Ovary (tissue), 9 donors: Measurements from ENCODE around the gene C16orf54. TPM values are rescaled to one million over a fixed set of nuclear protein-coding genes. Genes with fewer than 3 reads are reported as not detected.
"Not testable (repeated sequence)": the region's sequence is repeated elsewhere in the genome, so short reads cannot be mapped to it uniquely, and the experiment has no call there.

Experiments
- DNase-seq, 5 donors: peaks; one replicate each; pipeline ENCODE4 v3.0.0-alpha.2; 2019 to 2020
- H3K27ac ChIP-seq, 2 donors: fragments of 200-600 bp; one replicate each; pipeline versions ENCODE4 v1.5.1 to v1.8.0; 2019 to 2022
- H3K27me3 ChIP-seq: fragments of 200-600 bp; one replicate; pipeline ENCODE4 v1.8.0; 2022
- H3K36me3 ChIP-seq: fragments of 200-600 bp; sonication (generic); one replicate; pipeline ENCODE4 v1.5.1; 2019
- H3K4me1 ChIP-seq: one replicate; pipeline ENCODE4 v1.8.1; 2013; ENCODE audit warnings: mild to moderate bottlenecking, moderate library complexity; ENCODE audit not compliant: insufficient read depth
- H3K4me3 ChIP-seq: fragments of 200-600 bp; sonication (generic); one replicate; pipeline ENCODE4 v1.5.1; 2017
- H3K9me3 ChIP-seq, 2 donors: fragments of 200-600 bp in 1 of 2; sonication (generic) in 1 of 2; one replicate each; pipeline versions ENCODE4 v1.5.1 to v1.8.1; 2013 to 2019; ENCODE audit warnings: mild to moderate bottlenecking in 1 of 2, moderate library complexity in 1 of 2
- CTCF ChIP-seq, 3 donors: fragments of 450-650 bp in 2 of 3; fragments of 200-600 bp in 1 of 3; IDR thresholded peaks; one replicate each; pipeline versions ENCODE4 v1.5.1 to v1.8.0; 2016 to 2022; ENCODE audit warnings: antibody characterized with exemption in 3 of 3, mild to moderate bottlenecking in 1 of 3
- EP300 ChIP-seq: sonication (generic); formaldehyde crosslinking; IDR thresholded peaks from one replicate; pipeline ENCODE4 v1.6.1; 2017; ENCODE audit warnings: antibody characterized with exemption
- POLR2A ChIP-seq: fragments of 450-650 bp; IDR thresholded peaks from one replicate; pipeline ENCODE4 v1.6.1; 2017; ENCODE audit warnings: antibody characterized with exemption, mild to moderate bottlenecking, moderate library complexity
- WGBS, 3 donors: extraction: QIAGEN DNeasy Blood & Tissue Kit in 1 of 3; methylation state at CpG; one replicate each; pipeline versions ENCODE4 v1.1.5 to v1.1.7; 2013 to 2017; 5-methylcytosine and 5-hydroxymethylcytosine counted together
- intact Hi-C, 4 donors: fragments of 100-400 bp; cut with DNase I; formaldehyde crosslinking; loops; one replicate each; pipeline versions ENCODE4 v1.11.0 to v1.15.1; 2022 to 2023
- polyA plus RNA-seq, 2 donors: library from polyadenylated mRNA; stranded (reverse); fragments of 200-250 nt in 1 of 2; fragments of 350-450 nt in 1 of 2; fragmentation: Illumina TruSeq in 1 of 2; extraction: RNeasy Lipid Tissue Mini Kit (QIAGEN cat#74804) in 1 of 2; gene quantifications; one replicate each; pipeline ENCODE4 v1.2.3, GENCODE V29; 2013 to 2014
- total RNA-seq, 7 donors: library from RNA; depleted of rRNA in 2 of 7; stranded (reverse); fragments of >200 nt in 2 of 7; fragmentation: NEBNext Ultra II Directional in 3 of 7; extraction: Animal tissue kit (Norgen Biotek cat#: 25700) in 3 of 7; gene quantifications; one replicate each; pipeline versions ENCODE4 v1.1.0 to v1.2.4, GENCODE V29; 2016 to 2023
- donor health status: DM: no; HTN: no; CAD: no; lungs with moderate emphysema.
- donor health status: DM: no; HTN: no; CAD: no.
- donor health status: Bipolar disorder and iron deficiency.
- donor health status: DM: yes; HTN: yes; CAD: no.
- donor health status: DM: no; HTN: no; CAD: no.
- donor health status: DM: yes; HTN: yes; CAD: no.

The C16orf54 gene
- total and polyA plus RNA-seq, 9 donors: 0.12 to 1.7 (median 0.30) TPM

GRCh38 chr16:29757950-29758466 is 12.2 kb upstream of the C16orf54 start:
- H3K4me3 ChIP-seq: no peak overlapping the region
- DNase-seq: peak; percentile 34 to 57 (median 53)
- H3K9me3 ChIP-seq: no peaks in the 10 kb centered on the region
- WGBS, 3 donors: 48 to 50% (median 48%) methylated on average over 6 of the region's 6 CpGs
- peaks cover 3% of the 10 kb centered on the region for H3K4me1 ChIP-seq
- TF ChIP-seq CTCF (IDR thresholded peaks at IDR 0.05): no peak
- TF ChIP-seq EP300: no peak
- peak overlapping the region in 1 of 2 donors; percentile 42 for H3K27ac ChIP-seq
- no peaks in the 10 kb centered on the region for H3K27me3 ChIP-seq
- H3K36me3 ChIP-seq: no peaks in the 10 kb centered on the region
- intact Hi-C loops: no loop called here

GRCh38 chr16:29757086-29757485 is 11.3 kb upstream of the C16orf54 start:
- H3K27ac ChIP-seq, H3K9me3 ChIP-seq, intact Hi-C loops, H3K4me3 ChIP-seq, H3K27me3 ChIP-seq, DNase-seq, H3K4me1 ChIP-seq, H3K36me3 ChIP-seq: not testable (repeated sequence)
- 84 to 85% (median 85%) methylated on average over 8 of the region's 8 CpGs for WGBS, 3 donors

DNA sequence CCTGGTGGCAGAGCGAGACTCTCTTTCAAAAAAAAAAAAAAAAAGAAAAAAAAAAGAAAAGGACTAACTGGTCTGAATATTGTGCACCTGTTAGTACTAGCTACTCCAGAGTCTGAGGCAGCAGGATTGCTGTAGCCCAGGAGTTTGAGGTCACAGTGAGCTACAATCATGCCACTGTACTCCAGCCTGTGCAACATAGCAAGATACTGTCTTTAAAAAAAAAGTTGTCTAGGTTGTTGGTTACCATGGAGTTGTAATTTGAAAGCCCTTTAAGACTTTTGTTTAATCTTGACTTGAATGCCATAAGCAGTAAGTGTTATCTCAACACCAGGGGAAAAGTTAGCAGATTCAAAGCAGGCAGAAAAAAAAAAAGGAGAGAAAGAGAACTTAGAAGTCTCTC is 10.9 kb upstream of the C16orf54 start:
- Histone ChIP-seq H3K27me3 (no peaks in the 10 kb centered on the region), H3K4me1 (peaks cover 3% of the 10 kb centered on the region), H3K36me3 (no peaks in the 10 kb centered on the region), H3K4me3 (no peak overlapping the region), H3K27ac (no peak overlapping the region), H3K9me3 (no peaks in the 10 kb centered on the region)
- WGBS, 3 donors: 83 to 95% (median 88%) methylated on average over 1 of the region's 1 CpG
- no peak for TF ChIP-seq POLR2A
- TF ChIP-seq EP300: no peak
- no peak for TF ChIP-seq CTCF (IDR thresholded peaks at IDR 0.05)
- intact Hi-C loops: no loop called here
- DNase-seq: no peak

- no peak for DNase-seq
- Histone ChIP-seq H3K27me3 (no peaks in the 10 kb centered on the region), H3K36me3 (no peaks in the 10 kb centered on the region), H3K4me1 (peaks cover 1% of the 10 kb centered on the region), H3K9me3 (no peaks in the 10 kb centered on the region), H3K27ac (no peak overlapping the region), H3K4me3 (no peak overlapping the region)
- WGBS, 3 donors: 64 to 96% (median 82%) methylated on average over 1 of the region's 1 CpG
- intact Hi-C loops: no loop called here
- no peak for TF ChIP-seq POLR2A
- no peak for TF ChIP-seq CTCF (IDR thresholded peaks at IDR 0.05)
- TF ChIP-seq EP300: no peak
Observed at GRCh38 chr16:29753516-29753915, 7.7 kb upstream of the C16orf54 start.

DNA sequence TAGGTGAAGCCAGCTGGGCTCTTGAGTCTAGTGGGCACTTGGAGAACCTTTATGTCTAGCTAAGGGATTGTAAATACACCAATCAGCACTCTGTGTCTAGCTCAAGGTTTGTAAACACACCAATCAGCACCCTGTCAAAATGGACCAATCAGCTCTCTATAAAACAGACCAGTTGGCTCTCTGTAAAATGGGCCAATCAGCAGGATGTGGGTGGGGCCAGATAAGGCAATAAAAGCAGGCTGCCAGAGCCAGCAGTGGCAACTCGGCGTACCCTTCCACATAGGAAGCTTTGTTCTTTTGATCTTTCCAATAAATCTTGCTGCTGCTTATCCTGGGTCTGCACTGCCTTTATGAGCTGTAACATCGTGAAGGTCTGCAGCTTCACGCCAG is 3.0 kb upstream of the C16orf54 start:
- H3K9me3 ChIP-seq, H3K27me3 ChIP-seq, H3K27ac ChIP-seq, H3K4me1 ChIP-seq, DNase-seq, H3K36me3 ChIP-seq, H3K4me3 ChIP-seq: not testable (repeated sequence)
- intact Hi-C loops: loop anchor here in 2 of 4 donors (10.0 kb wide), 2 partner anchors 46 to 744 kb away; partner anchors contain the start of gene KIF22 (in 1 of the 2)
- WGBS, 3 donors: 50 to 73% (median 64%) methylated on average over 4 of the region's 4 CpGs
